Mesendoderm (in vitro differentiated cells): ENCODE data around the gene NDUFAB1.
"Not testable (repeated sequence)": the region's sequence is repeated elsewhere in the genome, so short reads cannot be mapped to it uniquely, and the experiment has no call there.

ENCODE experiments used
- DNase-seq: peaks from one replicate; pipeline ENCODE4 v3.0.0; 2013
- H2AK5ac ChIP-seq: 2 replicates; pipeline ENCODE4 v1.6.1; 2013; ENCODE audit warnings: low read length, inconsistent platforms
- H2BK120ac ChIP-seq: 2 replicates; pipeline ENCODE4 v1.6.1; 2013; ENCODE audit warnings: low read depth, mild to moderate bottlenecking, low read length, moderate library complexity, mixed read lengths
- H2BK15ac ChIP-seq: replicated peaks from 2 replicates; pipeline ENCODE4 v1.6.1; 2013; ENCODE audit warnings: low read depth, mild to moderate bottlenecking, moderate library complexity
- H2BK5ac ChIP-seq: 2 replicates; pipeline ENCODE4 v1.6.1; 2013; ENCODE audit warnings: low read length, inconsistent platforms
- H3K18ac ChIP-seq: 2 replicates; pipeline ENCODE4 v1.6.1; 2013; ENCODE audit warnings: mild to moderate bottlenecking, low read length, mixed read lengths
- H3K23ac ChIP-seq: one replicate; pipeline ENCODE4 v1.6.1; 2013; ENCODE audit warnings: low read length
- H3K27ac ChIP-seq: 2 replicates; pipeline ENCODE4 v1.5.1; 2013; ENCODE audit warnings: low read depth, mild to moderate bottlenecking, inconsistent platforms, low read length, moderate library complexity
- H3K27me3 ChIP-seq: 2 replicates; pipeline ENCODE4 v1.6.1; 2013; ENCODE audit warnings: low read length, control low read depth, mild to moderate bottlenecking, inconsistent platforms; ENCODE audit not compliant: insufficient read depth, poor library complexity
- H3K36me3 ChIP-seq: 2 replicates; pipeline ENCODE4 v1.6.1; 2013; ENCODE audit warnings: low read length, inconsistent platforms; ENCODE audit not compliant: control insufficient read depth, insufficient read depth
- H3K4ac ChIP-seq: one replicate; pipeline ENCODE4 v1.6.1; 2013; ENCODE audit warnings: low read depth, mild to moderate bottlenecking, low read length, moderate library complexity
- H3K4me1 ChIP-seq: 2 replicates; pipeline ENCODE4 v1.6.1; 2013; ENCODE audit warnings: low read depth, low read length, inconsistent platforms; ENCODE audit not compliant: control insufficient read depth
- H3K4me2 ChIP-seq: 2 replicates; pipeline ENCODE4 v1.6.1; 2013; ENCODE audit warnings: low read length
- H3K4me3 ChIP-seq: 2 replicates; pipeline ENCODE4 v1.5.1; 2013; ENCODE audit warnings: mild to moderate bottlenecking, low read length
- H3K56ac ChIP-seq: one replicate; pipeline ENCODE4 v1.6.1; 2013; ENCODE audit warnings: low read length
- H3K79me1 ChIP-seq: 2 replicates; pipeline ENCODE4 v1.6.1; 2013; ENCODE audit warnings: low read length, inconsistent platforms
- H3K79me2 ChIP-seq: 2 replicates; pipeline ENCODE4 v1.6.1; 2013; ENCODE audit warnings: mild to moderate bottlenecking, low read length; ENCODE audit not compliant: control insufficient read depth, insufficient read depth
- H3K9ac ChIP-seq: 2 replicates; pipeline ENCODE4 v1.6.1; 2013; ENCODE audit warnings: low read length, inconsistent platforms
- H4K5ac ChIP-seq: one replicate; pipeline ENCODE4 v1.6.1; 2013; ENCODE audit warnings: low read length
- H4K8ac ChIP-seq: one replicate; pipeline ENCODE4 v1.6.1; 2013; ENCODE audit warnings: low read depth, mild to moderate bottlenecking, control low read depth, low read length, moderate library complexity
- WGBS: extraction: QIAGEN DNeasy Blood & Tissue Kit; methylation state at CpG from one replicate; pipeline ENCODE4 v1.1.7; 2013; ENCODE audit warnings: low lambda C conversion rate, missing lambda C conversion rate; ENCODE audit not compliant: insufficient coverage; ENCODE audit errors: extremely low coverage; 5-methylcytosine and 5-hydroxymethylcytosine counted together

NDUFAB1 gene

DNA sequence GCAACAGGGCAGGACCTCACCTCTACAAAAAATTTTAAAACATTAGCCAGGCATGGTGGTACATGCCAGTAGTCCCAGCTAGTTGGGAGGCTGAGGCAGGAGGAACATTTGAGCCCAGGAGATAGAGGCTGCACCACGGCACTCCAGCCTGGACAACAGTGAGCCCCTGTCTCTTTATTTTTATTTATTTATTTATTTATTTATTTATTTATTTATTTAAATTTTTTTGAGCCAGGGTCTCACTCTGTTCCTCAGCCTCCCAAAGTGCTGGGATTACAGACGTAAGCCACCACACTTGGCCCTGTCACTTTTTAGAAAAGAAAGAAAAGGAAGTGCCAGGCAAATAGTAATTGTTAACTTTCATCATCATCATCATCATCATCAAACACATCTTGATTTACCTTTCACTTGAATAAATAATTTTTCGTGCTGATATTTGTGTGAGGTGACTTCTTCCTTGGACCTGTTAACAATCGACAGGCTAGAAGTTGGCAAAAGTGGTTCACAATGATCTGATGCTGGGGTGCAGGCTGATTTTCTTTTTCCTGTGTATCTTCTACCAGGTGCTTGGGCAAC, 38.4 kb upstream of the NDUFAB1 start:
- Histone ChIP-seq H3K4me2 (no peak overlapping the region), H3K4ac (no peak overlapping the region), H3K4me1 (no peaks in the 10 kb centered on the region), H3K36me3 (no peaks in the 10 kb centered on the region), H3K27ac (no peak overlapping the region), H3K18ac (no peak overlapping the region), H3K9ac (no peak overlapping the region), H3K23ac (no peak overlapping the region), H2BK15ac (no peak overlapping the region), H3K4me3 (no peak overlapping the region), H3K56ac (no peak overlapping the region), H4K5ac (no peak overlapping the region), H4K8ac (no peak overlapping the region), H2BK120ac (no peak overlapping the region), H2AK5ac (no peak overlapping the region), H3K79me1 (peaks cover 6% of the 10 kb centered on the region), H2BK5ac (no peak overlapping the region), H3K27me3 (no peaks in the 10 kb centered on the region), H3K79me2 (no peaks in the 10 kb centered on the region)
- no CpG with 5 or more reads among the region's 4 CpGs for WGBS
- DNase-seq: no peak

GRCh38 chr16:23631874-23632273, 35.8 kb upstream of the NDUFAB1 start:
- H4K8ac ChIP-seq, H3K79me2 ChIP-seq, H3K18ac ChIP-seq, H3K79me1 ChIP-seq, H2BK5ac ChIP-seq, H3K27ac ChIP-seq, H3K36me3 ChIP-seq, H2AK5ac ChIP-seq, H3K4me2 ChIP-seq, H2BK15ac ChIP-seq, H3K9ac ChIP-seq, H3K23ac ChIP-seq, DNase-seq, H3K4ac ChIP-seq, H3K4me3 ChIP-seq, H3K56ac ChIP-seq, H3K4me1 ChIP-seq, H3K27me3 ChIP-seq, H2BK120ac ChIP-seq, H4K5ac ChIP-seq: not testable (repeated sequence)
- WGBS: no CpG with 5 or more reads among the region's 3 CpGs

- no peak overlapping the region for H3K27ac ChIP-seq
- no peak overlapping the region for H2BK120ac ChIP-seq
- no peak overlapping the region for H3K4ac ChIP-seq
- no peak overlapping the region for H2BK5ac ChIP-seq
- peaks cover 4% of the 10 kb centered on the region for H3K36me3 ChIP-seq
- H3K4me1 ChIP-seq: no peaks in the 10 kb centered on the region
- no peak overlapping the region for H2BK15ac ChIP-seq
- H3K79me2 ChIP-seq: no peaks in the 10 kb centered on the region
- no peak overlapping the region for H3K23ac ChIP-seq
- H4K8ac ChIP-seq: no peak overlapping the region
- H3K4me2 ChIP-seq: no peak overlapping the region
- no peak overlapping the region for H2AK5ac ChIP-seq
- H3K27me3 ChIP-seq: no peaks in the 10 kb centered on the region
- DNase-seq: no peak
- H3K79me1 ChIP-seq: peaks cover 2% of the 10 kb centered on the region
- no peak overlapping the region for H3K4me3 ChIP-seq
- no peak overlapping the region for H3K56ac ChIP-seq
- no peak overlapping the region for H4K5ac ChIP-seq
- no peak overlapping the region for H3K18ac ChIP-seq
- H3K9ac ChIP-seq: no peak overlapping the region
- no CpG with 5 or more reads among the region's 8 CpGs for WGBS
Measured at GRCh38 chr16:23629516-23629915, 33.4 kb upstream of the NDUFAB1 start.

DNA sequence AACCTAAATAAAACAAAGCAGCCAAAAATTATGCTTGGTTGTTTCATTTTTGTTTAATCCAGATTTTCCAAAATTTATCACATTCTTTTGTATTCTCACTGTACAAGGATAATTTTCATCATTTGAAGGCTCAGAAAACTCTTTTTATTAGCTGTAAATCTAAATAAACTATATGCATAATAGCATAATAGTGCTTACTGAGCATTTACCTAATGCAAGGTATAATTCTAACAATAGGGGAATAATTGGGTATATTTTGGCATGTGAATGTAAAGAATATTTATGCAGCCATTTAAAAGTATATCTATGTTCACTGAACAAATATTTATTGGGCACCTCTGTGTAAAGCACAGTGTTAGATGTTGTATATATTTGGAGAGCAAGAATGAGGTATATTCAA, 28.0 kb upstream of the NDUFAB1 start:
- no peak overlapping the region for H3K9ac ChIP-seq
- H3K36me3 ChIP-seq: peaks cover 4% of the 10 kb centered on the region
- no peak overlapping the region for H3K27ac ChIP-seq
- no peak overlapping the region for H2BK5ac ChIP-seq
- H3K4ac ChIP-seq: no peak overlapping the region
- H2AK5ac ChIP-seq: no peak overlapping the region
- no peak overlapping the region for H2BK120ac ChIP-seq
- H2BK15ac ChIP-seq: no peak overlapping the region
- no peak overlapping the region for H4K5ac ChIP-seq
- no peak overlapping the region for H4K8ac ChIP-seq
- H3K79me1 ChIP-seq: no peaks in the 10 kb centered on the region
- H3K79me2 ChIP-seq: no peaks in the 10 kb centered on the region
- no peak overlapping the region for H3K18ac ChIP-seq
- H3K23ac ChIP-seq: no peak overlapping the region
- H3K4me3 ChIP-seq: no peak overlapping the region
- H3K56ac ChIP-seq: no peak overlapping the region
- no peak for DNase-seq
- no peaks in the 10 kb centered on the region for H3K27me3 ChIP-seq
- H3K4me2 ChIP-seq: no peak overlapping the region
- H3K4me1 ChIP-seq: no peaks in the 10 kb centered on the region

DNA sequence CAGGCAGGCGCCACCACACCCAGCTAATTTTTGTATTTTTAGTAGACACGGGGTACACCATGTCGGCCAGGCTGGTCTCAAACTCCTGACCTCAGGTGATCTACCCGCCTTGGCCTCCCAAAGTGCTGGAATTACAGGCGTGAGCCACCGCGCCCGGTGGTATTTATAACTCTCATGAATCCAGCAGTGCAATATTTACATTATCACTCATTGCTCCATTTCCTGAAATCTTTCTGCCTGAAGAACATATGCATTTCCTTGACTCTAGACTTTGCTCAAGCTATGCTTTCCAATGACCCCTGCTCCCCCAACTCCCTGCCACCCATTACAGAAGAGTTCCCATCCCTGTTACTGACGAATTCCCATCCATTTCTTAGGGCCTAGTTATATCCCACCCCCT, 19.7 kb upstream of the NDUFAB1 start:
- no peak overlapping the region for H2AK5ac ChIP-seq
- no peak overlapping the region for H3K18ac ChIP-seq
- no peak overlapping the region for H3K9ac ChIP-seq
- H3K79me2 ChIP-seq: no peaks in the 10 kb centered on the region
- DNase-seq: no peak
- H3K27me3 ChIP-seq: no peaks in the 10 kb centered on the region
- no peaks in the 10 kb centered on the region for H3K36me3 ChIP-seq
- H3K79me1 ChIP-seq: no peaks in the 10 kb centered on the region
- H4K8ac ChIP-seq: no peak overlapping the region
- WGBS: no CpG with 5 or more reads among the region's 9 CpGs
- H3K23ac ChIP-seq: no peak overlapping the region
- no peak overlapping the region for H3K4me3 ChIP-seq
- no peak overlapping the region for H3K56ac ChIP-seq
- H3K27ac ChIP-seq: no peak overlapping the region
- H3K4me2 ChIP-seq: no peak overlapping the region
- no peak overlapping the region for H2BK120ac ChIP-seq
- no peak overlapping the region for H2BK15ac ChIP-seq
- H3K4ac ChIP-seq: no peak overlapping the region
- H2BK5ac ChIP-seq: no peak overlapping the region
- H3K4me1 ChIP-seq: no peaks in the 10 kb centered on the region
- H4K5ac ChIP-seq: no peak overlapping the region

DNA sequence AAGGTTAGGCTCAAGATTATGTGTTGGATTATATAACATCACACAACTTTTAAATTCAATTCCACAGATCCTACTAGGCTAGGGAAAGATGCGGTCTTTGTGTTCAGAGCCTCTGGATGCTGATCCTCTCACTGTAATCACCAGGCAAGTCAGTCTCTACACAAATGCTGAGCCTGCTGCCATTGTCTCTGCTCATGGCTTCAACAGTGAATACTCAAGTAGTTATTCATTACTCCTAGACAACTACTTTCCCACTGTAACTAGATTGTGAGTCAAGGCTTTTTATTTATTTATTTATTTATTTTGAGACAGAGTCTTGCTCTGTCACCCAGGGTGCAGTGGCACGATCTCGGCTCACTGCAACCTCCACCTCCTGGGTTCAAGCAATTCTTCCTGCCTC, 15.8 kb upstream of the NDUFAB1 start:
- Histone ChIP-seq H3K4me3 (no peak overlapping the region), H2BK15ac (no peak overlapping the region), H3K4ac (no peak overlapping the region), H3K56ac (no peak overlapping the region), H2AK5ac (no peak overlapping the region), H3K9ac (no peak overlapping the region), H3K4me2 (no peak overlapping the region), H3K27ac (no peak overlapping the region), H3K4me1 (no peaks in the 10 kb centered on the region), H3K18ac (no peak overlapping the region), H4K5ac (no peak overlapping the region), H3K79me2 (no peaks in the 10 kb centered on the region), H3K36me3 (no peaks in the 10 kb centered on the region), H2BK5ac (no peak overlapping the region), H3K27me3 (no peaks in the 10 kb centered on the region), H3K23ac (no peak overlapping the region), H2BK120ac (no peak overlapping the region), H4K8ac (no peak overlapping the region), H3K79me1 (no peaks in the 10 kb centered on the region)
- DNase-seq: no peak
- WGBS: no CpG with 5 or more reads among the region's 3 CpGs
